Uterus (tissue), 2 donors: ENCODE data around the gene RSL24D1.

Source experiments
- POLR2A ChIP-seq, 2 donors: fragments of 450-650 bp; IDR thresholded peaks; one replicate each; pipeline ENCODE4 v1.6.1; 2016; ENCODE audit warnings: antibody characterized with exemption in 2 of 2, mild to moderate bottlenecking in 1 of 2, moderate library complexity in 1 of 2
- TF ChIP-seq, protein P1 (sequence below), 4 experiments: fragments of 200-600 bp in 2 of 4; fragments of 450-650 bp in 2 of 4; sonication (generic) in 2 of 4; IDR thresholded peaks; one replicate each; pipeline ENCODE4 v1.5.1; 2016 to 2019; ENCODE audit warnings: antibody characterized with exemption in 4 of 4, mild to moderate bottlenecking in 2 of 4, moderate library complexity in 1 of 4

DNA sequence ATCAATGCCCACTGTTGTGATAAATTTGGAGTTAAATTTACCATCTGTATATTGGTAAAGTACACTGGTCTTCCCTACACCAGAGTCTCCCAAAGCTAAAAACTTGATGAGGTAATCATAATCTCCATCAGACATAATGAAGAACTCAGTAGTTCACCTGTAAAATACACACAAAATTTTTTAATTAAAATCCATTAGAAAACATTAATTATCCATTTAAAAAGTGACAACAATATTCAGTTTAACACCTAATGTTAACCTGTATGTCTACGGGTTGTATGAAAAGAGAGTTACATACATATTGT is 38.0 kb upstream of the RSL24D1 start:
- TF ChIP-seq POLR2A (IDR thresholded peaks at IDR 0.05): no peak
- TF ChIP-seq, protein P1, sequence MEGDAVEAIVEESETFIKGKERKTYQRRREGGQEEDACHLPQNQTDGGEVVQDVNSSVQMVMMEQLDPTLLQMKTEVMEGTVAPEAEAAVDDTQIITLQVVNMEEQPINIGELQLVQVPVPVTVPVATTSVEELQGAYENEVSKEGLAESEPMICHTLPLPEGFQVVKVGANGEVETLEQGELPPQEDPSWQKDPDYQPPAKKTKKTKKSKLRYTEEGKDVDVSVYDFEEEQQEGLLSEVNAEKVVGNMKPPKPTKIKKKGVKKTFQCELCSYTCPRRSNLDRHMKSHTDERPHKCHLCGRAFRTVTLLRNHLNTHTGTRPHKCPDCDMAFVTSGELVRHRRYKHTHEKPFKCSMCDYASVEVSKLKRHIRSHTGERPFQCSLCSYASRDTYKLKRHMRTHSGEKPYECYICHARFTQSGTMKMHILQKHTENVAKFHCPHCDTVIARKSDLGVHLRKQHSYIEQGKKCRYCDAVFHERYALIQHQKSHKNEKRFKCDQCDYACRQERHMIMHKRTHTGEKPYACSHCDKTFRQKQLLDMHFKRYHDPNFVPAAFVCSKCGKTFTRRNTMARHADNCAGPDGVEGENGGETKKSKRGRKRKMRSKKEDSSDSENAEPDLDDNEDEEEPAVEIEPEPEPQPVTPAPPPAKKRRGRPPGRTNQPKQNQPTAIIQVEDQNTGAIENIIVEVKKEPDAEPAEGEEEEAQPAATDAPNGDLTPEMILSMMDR (IDR thresholded peaks at IDR 0.05): no peak
